Measurements from ENCODE around the gene ECE1. TPM values are rescaled to one million over a fixed set of nuclear protein-coding genes. Genes with fewer than 3 reads are reported as not detected.

ECE1 gene
- total RNA-seq, 3 donors from 2014 or later, result 103 to 161 (median 149) TPM

- Histone ChIP-seq H3K9me3 (no peaks in the 10 kb centered on the region), H3K36me3 (ENCODE audit: low read depth) (peaks cover 6% of the 10 kb centered on the region), H3K4me1 (ENCODE audit: low read depth) (peaks cover 12% of the 10 kb centered on the region), H3K4me3 (no peak overlapping the region)
- no peak for TF ChIP-seq CTCF (IDR thresholded peaks at IDR 0.05)
- ATAC-seq (no peak), DNase-seq (no peak)
- intact Hi-C loops (cut with DNase I, micrococcal nuclease), result no loop called here
Observed at GRCh38 chr1:21246905-21247642, 43.2 kb downstream of the ECE1 start.

- no peak for TF ChIP-seq CTCF (IDR thresholded peaks at IDR 0.05)
- H3K9me3 ChIP-seq, result no peaks in the 10 kb centered on the region
- H3K36me3 ChIP-seq (ENCODE audit: low read depth), result peaks cover 6% of the 10 kb centered on the region
- intact Hi-C loops (cut with DNase I, micrococcal nuclease), result no loop called here
- ATAC-seq (no peak), DNase-seq (no peak)
- H3K4me3 ChIP-seq, result no peak overlapping the region
- peaks cover 3% of the 10 kb centered on the region for H3K4me1 ChIP-seq (ENCODE audit: low read depth)
Observed at GRCh38 chr1:21245688-21246229, 44.5 kb downstream of the ECE1 start.

GRCh38 chr1:21244986-21245687, 45.1 kb downstream of the ECE1 start:
- no peak for TF ChIP-seq CTCF (IDR thresholded peaks at IDR 0.05)
- peaks cover 3% of the 10 kb centered on the region for H3K4me1 ChIP-seq (ENCODE audit: low read depth)
- intact Hi-C loops (cut with DNase I, micrococcal nuclease), result no loop called here

GRCh38 chr1:21244154-21244553, 46.1 kb downstream of the ECE1 start:
- no peak for DNase-seq
- intact Hi-C loops (cut with DNase I, micrococcal nuclease), result no loop called here
- Histone ChIP-seq H3K4me3 (no peak overlapping the region), H3K9me3 (no peaks in the 10 kb centered on the region), H3K4me1 (ENCODE audit: low read depth) (no peaks in the 10 kb centered on the region), H3K36me3 (ENCODE audit: low read depth) (peaks cover 6% of the 10 kb centered on the region)
- ATAC-seq, result no peak
- no peak for TF ChIP-seq CTCF (IDR thresholded peaks at IDR 0.05)

More at GRCh38 chr1:21244986-21245687, 45.1 kb downstream of the ECE1 start:
- H3K4me3 ChIP-seq, result no peak overlapping the region
- no peaks in the 10 kb centered on the region for H3K9me3 ChIP-seq
- DNase-seq, result no peak
- peaks cover 6% of the 10 kb centered on the region for H3K36me3 ChIP-seq (ENCODE audit: low read depth)
- ATAC-seq, result peak; percentile 16

GRCh38 chr1:21242846-21243245, 47.4 kb downstream of the ECE1 start:
- Histone ChIP-seq H3K4me3 (no peak overlapping the region), H3K9me3 (no peaks in the 10 kb centered on the region), H3K4me1 (ENCODE audit: low read depth) (no peaks in the 10 kb centered on the region), H3K36me3 (ENCODE audit: low read depth) (peaks cover 6% of the 10 kb centered on the region)
- no peak for ATAC-seq
- no peak for TF ChIP-seq CTCF (IDR thresholded peaks at IDR 0.05)
- intact Hi-C loops (cut with DNase I, micrococcal nuclease), result no loop called here
- no peak for DNase-seq

Data from mucosa of descending colon (tissue), 3 donors.